Measurements from ENCODE around the gene CELA3B.
"Not testable (repeated sequence)": the region's sequence is repeated elsewhere in the genome, so short reads cannot be mapped to it uniquely, and the experiment has no call there.

Gene CELA3B

GRCh38 chr1:21944733-21945073 lies 32.1 kb upstream of the CELA3B start:
- no peak for DNase-seq (ENCODE audit: low read depth in 2 of 2)

GRCh38 chr1:21946836-21947587 lies 29.8 kb upstream of the CELA3B start:
- DNase-seq (ENCODE audit: low read depth in 2 of 2) = no peak

GRCh38 chr1:21950734-21951133 lies 26.1 kb upstream of the CELA3B start:
- DNase-seq (ENCODE audit: low read depth in 2 of 2) = no peak

GRCh38 chr1:21951226-21951870 lies 25.5 kb upstream of the CELA3B start:
- no peak for DNase-seq (ENCODE audit: low read depth in 2 of 2)

- DNase-seq (ENCODE audit: low read depth in 2 of 2) = no peak
These were observed 23.9 kb upstream of the CELA3B start for GRCh38 chr1:21952786-21953520.

- DNase-seq (ENCODE audit: low read depth in 2 of 2) = no peak
These were observed 21.8 kb upstream of the CELA3B start for GRCh38 chr1:21955058-21955457.

GRCh38 chr1:21955501-21956281 lies 21.1 kb upstream of the CELA3B start:
- no peak for DNase-seq (ENCODE audit: low read depth in 2 of 2)

GRCh38 chr1:21956720-21957552 lies 19.9 kb upstream of the CELA3B start:
- peak in 1 of 2 donors; percentile 17 for DNase-seq (ENCODE audit: low read depth in 2 of 2)

GRCh38 chr1:21961337-21961736 lies 15.5 kb upstream of the CELA3B start:
- DNase-seq (ENCODE audit: low read depth in 2 of 2) = no peak

- no peak for DNase-seq (ENCODE audit: low read depth in 2 of 2)
These were observed 15.0 kb upstream of the CELA3B start for GRCh38 chr1:21961799-21962198.

GRCh38 chr1:21963477-21964217 lies 13.2 kb upstream of the CELA3B start:
- DNase-seq (ENCODE audit: low read depth in 2 of 2) = peak; percentile 43 to 49

- no peak for DNase-seq (ENCODE audit: low read depth in 2 of 2)
These were observed 10.4 kb upstream of the CELA3B start for GRCh38 chr1:21966247-21967000.

GRCh38 chr1:21967216-21967615 lies 9.6 kb upstream of the CELA3B start:
- DNase-seq (ENCODE audit: low read depth in 2 of 2) = not testable (repeated sequence)

- DNase-seq (ENCODE audit: low read depth in 2 of 2) = not testable (repeated sequence)
These were observed 7.8 kb upstream of the CELA3B start for GRCh38 chr1:21969066-21969465.

- not testable (repeated sequence) for DNase-seq (ENCODE audit: low read depth in 2 of 2)
These were observed 6.3 kb upstream of the CELA3B start for GRCh38 chr1:21970523-21970922.

- not testable (repeated sequence) for DNase-seq (ENCODE audit: low read depth in 2 of 2)
These were observed 3.8 kb upstream of the CELA3B start for GRCh38 chr1:21972973-21973441.

GRCh38 chr1:21973948-21974347 lies 2.9 kb upstream of the CELA3B start:
- not testable (repeated sequence) for DNase-seq (ENCODE audit: low read depth in 2 of 2)

GRCh38 chr1:21974699-21975098 lies 2.1 kb upstream of the CELA3B start:
- not testable (repeated sequence) for DNase-seq (ENCODE audit: low read depth in 2 of 2)

GRCh38 chr1:21975296-21975695 lies 1.5 kb upstream of the CELA3B start:
- DNase-seq (ENCODE audit: low read depth in 2 of 2) = not testable (repeated sequence)

Data from stimulated activated CD8-positive, alpha-beta memory T cell treated with anti-CD3 and anti-CD28 coated beads, Interleukin-15, amount 100 ng/mL, for 4 hours (primary cell).